ENCODE results near the gene STX10. TPM values are rescaled to one million over a fixed set of nuclear protein-coding genes. Genes with fewer than 3 reads are reported as not detected.

Gene STX10
- total RNA-seq, 1 donor: 71.7 TPM

- H3K27me3 ChIP-seq (ENCODE audit: insufficient read depth, low read length): no peaks in the 10 kb centered on the region
- no peak overlapping the region for H3K4me3 ChIP-seq (ENCODE audit: low read length)
- H3K4me1 ChIP-seq (ENCODE audit: insufficient read depth, low read length): peaks cover 22% of the 10 kb centered on the region
- no peaks in the 10 kb centered on the region for H3K9me3 ChIP-seq (ENCODE audit: low read depth, low read length)
Observed at GRCh38 chr19:13135068-13136062, 14.8 kb downstream of the STX10 start.

GRCh38 chr19:13134626-13135025 is 15.5 kb downstream of the STX10 start:
- Histone ChIP-seq H3K9me3 (ENCODE audit: low read depth, low read length) (no peaks in the 10 kb centered on the region), H3K4me3 (ENCODE audit: low read length) (no peak overlapping the region), H3K4me1 (ENCODE audit: insufficient read depth, low read length) (peaks cover 22% of the 10 kb centered on the region)

GRCh38 chr19:13133241-13133870 is 16.8 kb downstream of the STX10 start:
- no peak overlapping the region for H3K4me3 ChIP-seq (ENCODE audit: low read length)
- H3K9me3 ChIP-seq (ENCODE audit: low read depth, low read length): no peaks in the 10 kb centered on the region
- no peaks in the 10 kb centered on the region for H3K27me3 ChIP-seq (ENCODE audit: insufficient read depth, low read length)
- H3K4me1 ChIP-seq (ENCODE audit: insufficient read depth, low read length): peaks cover 22% of the 10 kb centered on the region

More at GRCh38 chr19:13134626-13135025, 15.5 kb downstream of the STX10 start:
- H3K27me3 ChIP-seq (ENCODE audit: insufficient read depth, low read length): no peaks in the 10 kb centered on the region

GRCh38 chr19:13132471-13133180 is 17.5 kb downstream of the STX10 start:
- no peak overlapping the region for H3K4me3 ChIP-seq (ENCODE audit: low read length)

GRCh38 chr19:13130886-13131490 is 19.2 kb downstream of the STX10 start:
- Histone ChIP-seq H3K27me3 (ENCODE audit: insufficient read depth, low read length) (no peaks in the 10 kb centered on the region), H3K4me1 (ENCODE audit: insufficient read depth, low read length) (peaks cover 22% of the 10 kb centered on the region), H3K9me3 (ENCODE audit: low read depth, low read length) (no peaks in the 10 kb centered on the region), H3K4me3 (ENCODE audit: low read length) (no peak overlapping the region)

More at GRCh38 chr19:13132471-13133180, 17.5 kb downstream of the STX10 start:
- H3K4me1 ChIP-seq (ENCODE audit: insufficient read depth, low read length): peaks cover 22% of the 10 kb centered on the region
- H3K27me3 ChIP-seq (ENCODE audit: insufficient read depth, low read length): no peaks in the 10 kb centered on the region
- no peaks in the 10 kb centered on the region for H3K9me3 ChIP-seq (ENCODE audit: low read depth, low read length)

GRCh38 chr19:13129384-13129783 is 20.8 kb downstream of the STX10 start:
- no peaks in the 10 kb centered on the region for H3K27me3 ChIP-seq (ENCODE audit: insufficient read depth, low read length)
- H3K4me3 ChIP-seq (ENCODE audit: low read length): no peak overlapping the region
- H3K9me3 ChIP-seq (ENCODE audit: low read depth, low read length): no peaks in the 10 kb centered on the region
- H3K4me1 ChIP-seq (ENCODE audit: insufficient read depth, low read length): peaks cover 22% of the 10 kb centered on the region

- H3K4me1 ChIP-seq (ENCODE audit: insufficient read depth, low read length): peaks cover 19% of the 10 kb centered on the region
- H3K9me3 ChIP-seq (ENCODE audit: low read depth, low read length): no peaks in the 10 kb centered on the region
- no peaks in the 10 kb centered on the region for H3K27me3 ChIP-seq (ENCODE audit: insufficient read depth, low read length)
- no peak overlapping the region for H3K4me3 ChIP-seq (ENCODE audit: low read length)
Observed at GRCh38 chr19:13128583-13128982, 21.6 kb downstream of the STX10 start.

- H3K9me3 ChIP-seq (ENCODE audit: low read depth, low read length): no peaks in the 10 kb centered on the region
- peaks cover 13% of the 10 kb centered on the region for H3K4me1 ChIP-seq (ENCODE audit: insufficient read depth, low read length)
- no peaks in the 10 kb centered on the region for H3K27me3 ChIP-seq (ENCODE audit: insufficient read depth, low read length)
- no peak overlapping the region for H3K4me3 ChIP-seq (ENCODE audit: low read length)
Observed at GRCh38 chr19:13127811-13128575, 22.2 kb downstream of the STX10 start.

GRCh38 chr19:13127051-13127450 is 23.1 kb downstream of the STX10 start:
- Histone ChIP-seq H3K4me1 (ENCODE audit: insufficient read depth, low read length) (peaks cover 4% of the 10 kb centered on the region), H3K9me3 (ENCODE audit: low read depth, low read length) (no peaks in the 10 kb centered on the region), H3K27me3 (ENCODE audit: insufficient read depth, low read length) (no peaks in the 10 kb centered on the region), H3K4me3 (ENCODE audit: low read length) (no peak overlapping the region)

GRCh38 chr19:13122980-13123957 is 26.9 kb downstream of the STX10 start:
- Histone ChIP-seq H3K9me3 (ENCODE audit: low read depth, low read length) (no peaks in the 10 kb centered on the region), H3K4me3 (ENCODE audit: low read length) (no peak overlapping the region), H3K27me3 (ENCODE audit: insufficient read depth, low read length) (no peaks in the 10 kb centered on the region)

GRCh38 chr19:13122275-13122878 is 27.8 kb downstream of the STX10 start:
- peaks cover 36% of the 10 kb centered on the region for H3K4me1 ChIP-seq (ENCODE audit: insufficient read depth, low read length)
- H3K4me3 ChIP-seq (ENCODE audit: low read length): no peak overlapping the region
- no peaks in the 10 kb centered on the region for H3K27me3 ChIP-seq (ENCODE audit: insufficient read depth, low read length)
- no peaks in the 10 kb centered on the region for H3K9me3 ChIP-seq (ENCODE audit: low read depth, low read length)

More at GRCh38 chr19:13122980-13123957, 26.9 kb downstream of the STX10 start:
- H3K4me1 ChIP-seq (ENCODE audit: insufficient read depth, low read length): peaks cover 31% of the 10 kb centered on the region

- Histone ChIP-seq H3K27me3 (ENCODE audit: insufficient read depth, low read length) (no peaks in the 10 kb centered on the region), H3K4me1 (ENCODE audit: insufficient read depth, low read length) (peaks cover 43% of the 10 kb centered on the region), H3K9me3 (ENCODE audit: low read depth, low read length) (no peaks in the 10 kb centered on the region), H3K4me3 (ENCODE audit: low read length) (no peak overlapping the region)
Observed at GRCh38 chr19:13121551-13122274, 28.5 kb downstream of the STX10 start.
